Hematopoietic multipotent progenitor cell treated with erythropoietin and hydrocortisone succinate and interleukin-3 and kit ligand, for 4 days (in vitro differentiated cells): Measurements from ENCODE around the gene CYB561D1.
"Not testable (repeated sequence)": the region's sequence is repeated elsewhere in the genome, so short reads cannot be mapped to it uniquely, and the experiment has no call there.

Source experiments
- DNase-seq: peaks from one replicate; pipeline ENCODE4 v3.0.0-alpha.2; 2015

CYB561D1 gene, protein sequence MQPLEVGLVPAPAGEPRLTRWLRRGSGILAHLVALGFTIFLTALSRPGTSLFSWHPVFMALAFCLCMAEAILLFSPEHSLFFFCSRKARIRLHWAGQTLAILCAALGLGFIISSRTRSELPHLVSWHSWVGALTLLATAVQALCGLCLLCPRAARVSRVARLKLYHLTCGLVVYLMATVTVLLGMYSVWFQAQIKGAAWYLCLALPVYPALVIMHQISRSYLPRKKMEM

GRCh38 chr1:109493805-109494539, at the start of gene CYB561D1:
CYB561D1 (plus strand) TSS chr1:109494094; CDS start chr1:109494140, 46 bp downstream.
- peak; percentile 94 for DNase-seq

- DNase-seq: no peak
Measured at GRCh38 chr1:109444346-109444745, 49.5 kb upstream of the CYB561D1 start.

DNA sequence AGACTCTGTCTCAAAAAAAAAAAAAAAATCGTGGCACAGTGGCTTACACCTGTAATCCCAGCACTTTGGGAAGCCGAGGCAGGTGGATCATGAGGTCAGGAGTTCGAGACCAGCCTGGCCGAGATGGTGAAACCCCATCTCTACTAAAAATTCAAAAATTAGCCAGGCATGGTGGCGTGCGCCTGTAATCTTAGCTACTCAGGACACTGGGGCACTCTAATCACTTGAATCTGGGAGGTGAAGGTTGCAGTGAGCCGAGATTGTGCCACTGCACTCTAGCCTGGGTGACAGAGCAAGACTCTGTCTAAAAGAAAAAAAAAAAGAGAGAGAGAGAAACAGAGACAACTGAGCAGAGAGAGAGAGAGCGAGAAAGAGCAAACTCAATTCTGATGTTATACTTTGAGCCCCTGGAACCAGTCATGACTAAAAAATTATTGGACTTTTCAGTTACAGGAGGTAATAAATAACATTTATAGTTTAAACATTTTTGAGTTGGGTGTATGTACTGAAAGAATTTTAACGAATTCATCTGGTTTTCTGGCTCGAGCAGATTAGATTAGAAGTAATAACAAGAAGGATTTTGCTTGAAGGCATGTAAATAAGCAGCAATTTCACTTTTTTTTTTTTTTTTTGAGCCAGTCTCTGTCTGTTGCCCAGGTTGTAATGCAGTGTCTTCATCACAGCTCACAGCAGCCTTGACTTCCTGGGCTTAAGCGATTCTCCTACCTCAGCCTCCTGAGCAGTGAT, 47.8 kb upstream of the CYB561D1 start:
- not testable (repeated sequence) for DNase-seq

DNA sequence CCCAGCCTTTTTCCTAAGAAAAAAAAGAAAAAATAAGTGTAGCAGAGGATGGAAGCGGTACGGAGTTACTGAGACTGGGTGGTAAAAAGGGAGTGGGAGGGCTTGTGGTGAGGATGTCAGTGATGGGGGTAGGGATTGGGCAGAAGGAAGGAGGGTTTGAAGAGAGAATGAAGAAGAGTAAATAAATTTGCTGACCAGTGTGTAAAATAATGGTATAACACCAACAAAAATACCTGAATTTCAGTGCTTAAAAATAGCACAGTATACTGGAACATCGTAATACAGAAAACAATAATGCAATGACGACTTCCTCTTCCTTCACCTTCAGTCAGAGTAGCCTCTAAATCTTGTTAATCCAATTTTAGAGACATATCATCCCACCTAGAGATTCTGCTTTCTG, 46.4 kb upstream of the CYB561D1 start:
- no peak for DNase-seq

DNA sequence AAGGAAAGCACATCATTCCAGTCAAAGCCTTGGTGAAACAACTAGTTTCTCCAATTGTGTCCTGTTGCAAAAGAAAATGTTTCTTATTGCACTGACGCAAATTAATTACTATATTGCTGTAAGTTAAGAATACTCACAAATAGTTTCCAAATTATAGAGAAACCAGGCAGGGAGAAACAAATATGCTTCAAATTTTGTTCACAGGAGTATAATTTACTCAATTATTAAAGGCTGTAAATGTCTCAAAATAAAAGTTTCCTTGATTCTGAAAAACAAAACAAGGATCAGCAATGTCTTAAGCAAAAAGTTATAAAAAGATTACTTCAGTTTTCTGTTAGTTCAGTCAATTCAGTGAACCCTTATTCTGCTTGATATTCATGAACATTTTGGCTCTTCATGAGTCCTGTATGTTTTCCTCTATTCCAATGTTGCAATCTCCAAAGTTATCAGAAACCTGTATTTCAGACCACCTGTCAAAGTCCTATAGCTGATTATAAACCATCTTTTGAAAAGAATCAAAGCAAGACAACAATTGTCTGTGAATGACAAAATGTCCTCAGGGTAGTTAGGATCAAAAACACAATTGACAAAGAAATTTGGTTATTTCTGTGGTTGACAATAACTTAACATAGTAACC, 39.3 kb upstream of the CYB561D1 start:
- no peak for DNase-seq

DNA sequence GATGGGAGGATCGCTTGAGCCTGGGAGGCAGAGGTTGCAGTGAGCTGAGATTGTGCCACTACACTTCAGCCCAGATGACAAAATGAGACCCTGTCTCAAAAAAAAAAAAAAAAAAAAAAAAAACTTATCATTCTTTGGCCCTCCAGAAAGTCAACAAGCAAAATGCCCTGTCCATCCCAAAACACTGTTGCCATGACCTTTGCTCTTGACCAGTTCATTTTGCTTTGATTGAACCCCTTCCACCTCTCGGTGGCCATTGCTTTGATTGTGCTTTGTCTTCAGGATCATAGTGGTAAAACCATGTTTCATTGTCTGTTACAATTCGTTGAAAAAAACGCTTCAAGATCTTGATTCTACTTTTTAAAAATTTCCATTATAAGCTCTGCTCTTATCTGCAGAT, 36.1 kb upstream of the CYB561D1 start:
- DNase-seq: no peak

GRCh38 chr1:109466125-109466451, 27.8 kb upstream of the CYB561D1 start:
- no peak for DNase-seq

DNA sequence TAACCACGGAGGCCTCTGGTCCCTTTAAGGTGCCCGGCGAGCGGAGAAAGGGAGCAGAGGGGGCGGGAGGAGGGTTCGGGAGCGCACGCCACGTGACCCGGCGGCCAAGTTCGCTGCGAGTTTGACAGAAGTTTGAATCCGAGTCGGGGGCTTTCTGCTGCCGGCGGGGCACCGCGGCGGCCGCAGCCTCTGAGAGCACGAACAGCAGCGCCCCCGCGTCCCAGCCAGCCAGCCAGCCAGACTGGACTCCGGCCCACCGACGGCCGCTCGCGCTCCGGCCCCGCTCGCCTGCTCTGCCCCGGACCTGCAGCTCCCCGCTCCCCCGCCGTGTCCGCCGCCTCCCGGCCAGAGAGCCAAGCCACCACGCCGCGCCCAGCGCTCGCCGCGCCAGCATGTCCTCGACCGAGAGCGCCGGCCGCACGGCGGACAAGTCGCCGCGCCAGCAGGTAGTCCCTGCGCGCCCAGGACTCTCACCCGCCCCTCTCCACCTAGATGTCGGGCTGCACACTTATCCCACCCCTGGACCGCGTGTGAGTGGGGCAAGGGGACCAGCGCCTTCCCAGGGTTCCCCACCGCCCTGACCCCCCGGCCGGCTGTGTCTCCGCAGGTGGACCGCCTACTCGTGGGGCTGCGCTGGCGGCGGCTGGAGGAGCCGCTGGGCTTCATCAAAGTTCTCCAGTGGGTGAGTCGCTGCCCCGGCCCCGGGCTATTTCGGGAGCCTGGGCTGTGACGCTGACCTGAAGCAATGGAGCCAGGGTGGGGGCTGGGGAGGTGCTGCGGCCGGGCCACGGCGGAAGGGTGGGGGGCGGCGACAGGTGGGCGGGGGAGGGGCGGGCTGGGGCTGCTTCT, 27.2 kb upstream of the CYB561D1 start, which contains the start of gene SYPL2:
Gene SYPL2 (plus strand): TSS at position 95 of the 849 bp plus-strand sequence. CDS start 298 bp downstream, at position 393.
- peak; percentile 31 for DNase-seq

DNA sequence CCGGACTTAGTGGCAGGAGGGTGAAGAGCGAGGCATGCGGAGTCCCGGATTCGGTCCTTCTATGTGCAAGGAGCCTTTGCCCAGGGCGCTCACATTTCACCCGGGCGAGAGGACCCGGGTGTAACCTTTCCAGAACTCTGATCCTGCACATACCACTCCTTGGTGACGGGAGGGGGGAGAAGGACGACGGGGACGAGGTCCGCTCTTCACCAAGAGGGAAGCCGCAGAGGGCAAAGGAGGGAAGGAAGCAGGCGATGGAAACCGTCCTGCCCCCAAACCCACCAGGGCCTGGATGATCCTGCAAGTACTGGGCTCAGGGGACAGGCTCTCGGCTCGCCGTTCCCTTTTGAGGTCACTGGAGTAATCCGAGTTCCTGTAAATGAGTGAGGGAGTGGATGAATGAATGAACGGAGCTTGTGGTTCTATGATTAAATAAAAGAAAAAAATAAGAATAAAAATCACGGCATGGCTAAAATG, 26.6 kb upstream of the CYB561D1 start:
- no peak for DNase-seq

- no peak for DNase-seq
Measured at GRCh38 chr1:109468061-109468460, 25.8 kb upstream of the CYB561D1 start.

GRCh38 chr1:109468903-109469302, 25.0 kb upstream of the CYB561D1 start:
- no peak for DNase-seq

- DNase-seq: no peak
Measured at GRCh38 chr1:109470245-109470644, 23.6 kb upstream of the CYB561D1 start.

DNA sequence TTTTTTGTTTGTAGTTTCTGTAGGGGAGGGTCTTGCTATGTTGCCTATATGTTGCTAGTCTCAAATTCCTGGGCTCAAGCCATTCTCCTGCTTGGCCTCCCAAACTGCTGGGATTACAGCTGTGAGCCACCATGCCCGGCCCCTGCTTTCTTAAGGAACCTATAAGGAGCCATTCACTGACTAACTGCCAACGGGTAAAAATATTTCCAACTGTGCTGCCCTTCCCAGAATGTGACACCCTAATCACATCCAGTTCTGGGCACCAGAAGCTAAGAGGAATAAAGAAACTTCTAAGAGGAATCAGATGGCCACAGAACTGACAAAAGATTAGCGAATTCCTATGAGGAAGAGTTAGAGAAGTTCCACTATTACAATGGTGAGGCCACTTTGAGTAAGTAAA, 21.1 kb upstream of the CYB561D1 start:
- DNase-seq: no peak

DNA sequence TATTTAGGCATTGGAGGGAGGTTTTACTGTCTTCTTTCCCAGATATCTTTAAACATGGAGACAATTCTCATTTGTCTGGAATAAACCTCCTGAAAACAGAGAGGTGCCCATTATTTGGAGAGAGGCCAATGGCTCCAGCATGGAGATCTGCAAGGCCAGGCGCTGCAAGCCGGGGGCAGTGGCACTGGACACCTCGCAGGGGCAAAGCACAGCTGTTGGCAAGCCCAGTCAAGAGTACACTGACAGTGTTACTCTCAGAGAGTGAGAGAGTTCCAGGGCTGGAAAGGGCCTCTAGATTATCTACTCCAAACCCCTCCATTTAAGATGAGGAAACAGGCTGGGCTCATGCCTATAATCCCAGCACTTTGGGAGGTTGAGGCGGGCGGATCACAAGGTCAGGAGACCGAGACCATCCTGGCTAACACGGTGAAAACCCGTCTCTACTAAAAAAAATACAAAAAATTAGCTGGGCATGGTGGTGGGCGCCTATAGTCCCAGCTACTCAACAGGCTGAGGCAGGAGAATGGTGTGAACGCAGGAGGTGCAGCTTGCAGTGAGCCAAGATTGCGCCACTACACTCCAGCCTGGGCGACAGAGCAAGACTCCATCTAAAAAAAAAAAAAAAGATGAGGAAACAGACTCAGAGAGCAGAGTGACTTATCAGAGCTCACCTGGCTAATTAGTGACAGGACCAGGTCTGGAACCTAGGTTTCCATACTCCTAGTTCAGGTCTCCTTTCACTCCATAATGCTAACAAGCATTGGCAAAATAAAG, 20.4 kb upstream of the CYB561D1 start:
- not testable (repeated sequence) for DNase-seq

DNA sequence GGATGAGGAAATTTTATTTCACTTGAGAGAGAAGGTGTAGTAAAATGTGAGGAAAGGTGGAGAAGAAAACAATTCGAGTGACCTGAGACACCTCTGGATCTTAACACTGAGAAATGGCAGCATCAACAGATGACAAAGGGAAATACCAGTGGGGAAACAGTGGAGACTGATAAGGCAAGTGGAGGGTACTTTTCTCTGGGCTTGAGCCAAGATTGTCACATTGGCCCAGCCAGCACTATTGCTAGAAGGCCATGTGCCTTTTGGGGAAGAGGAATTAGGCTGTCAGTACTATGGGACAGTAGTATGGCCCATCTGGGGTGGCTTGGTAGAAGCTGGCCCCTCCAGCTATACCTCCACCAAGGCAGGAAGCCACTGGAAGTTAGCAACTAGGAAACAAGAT, 19.2 kb upstream of the CYB561D1 start:
- DNase-seq: peak; percentile 70

DNA sequence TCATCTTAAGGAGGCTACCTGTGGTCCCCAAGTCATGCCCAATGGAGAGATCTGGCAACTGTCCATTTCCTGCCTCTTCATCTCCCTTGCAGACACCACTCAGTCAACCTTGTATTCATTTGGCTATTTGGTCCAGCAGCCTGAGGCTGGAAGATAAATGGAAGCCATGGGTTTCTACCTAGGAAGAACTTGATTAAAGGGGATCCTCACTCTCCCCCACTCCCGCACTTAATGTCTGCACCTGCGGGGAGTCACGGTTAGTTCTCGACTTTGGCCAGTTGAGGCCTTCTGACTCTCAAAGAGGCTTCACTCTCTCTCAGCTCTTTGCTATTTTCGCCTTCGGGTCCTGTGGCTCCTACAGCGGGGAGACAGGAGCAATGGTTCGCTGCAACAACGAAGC, 18.6 kb upstream of the CYB561D1 start:
- no peak for DNase-seq

DNA sequence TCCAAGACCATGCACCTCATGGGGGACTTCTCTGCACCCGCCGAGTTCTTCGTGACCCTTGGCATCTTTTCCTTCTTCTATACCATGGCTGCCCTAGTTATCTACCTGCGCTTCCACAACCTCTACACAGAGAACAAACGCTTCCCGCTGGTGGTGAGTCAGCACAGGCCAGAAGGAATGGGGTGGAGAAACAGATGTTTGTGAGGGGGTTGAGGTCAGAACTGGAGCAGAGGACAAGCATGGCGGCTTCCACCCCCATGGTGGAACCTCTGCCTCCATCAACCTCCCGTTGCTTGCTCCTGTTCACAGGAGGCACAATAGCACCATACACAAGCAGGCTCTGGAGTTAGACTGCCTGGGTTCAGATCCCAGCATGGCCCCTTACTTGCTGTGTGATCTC, 17.1 kb upstream of the CYB561D1 start:
- no peak for DNase-seq

DNA sequence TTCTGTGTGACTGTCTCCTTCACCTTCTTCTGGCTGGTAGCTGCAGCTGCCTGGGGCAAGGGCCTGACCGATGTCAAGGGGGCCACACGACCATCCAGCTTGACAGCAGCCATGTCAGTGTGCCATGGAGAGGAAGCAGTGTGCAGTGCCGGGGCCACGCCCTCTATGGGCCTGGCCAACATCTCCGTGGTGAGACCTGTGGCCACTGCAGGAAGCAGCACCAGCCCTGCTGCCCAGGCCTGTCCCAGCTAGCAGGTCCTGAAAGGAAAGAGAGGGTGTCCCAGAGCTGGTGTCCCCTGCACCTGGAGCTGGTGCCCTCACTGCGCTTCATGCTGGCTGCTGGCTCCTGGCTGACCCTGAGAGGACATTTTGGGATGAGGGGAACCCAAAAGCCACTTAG, 16.1 kb upstream of the CYB561D1 start:
- peak; percentile 61 for DNase-seq

GRCh38 chr1:109478806-109479205, 15.1 kb upstream of the CYB561D1 start:
- DNase-seq: peak; percentile 41

DNA sequence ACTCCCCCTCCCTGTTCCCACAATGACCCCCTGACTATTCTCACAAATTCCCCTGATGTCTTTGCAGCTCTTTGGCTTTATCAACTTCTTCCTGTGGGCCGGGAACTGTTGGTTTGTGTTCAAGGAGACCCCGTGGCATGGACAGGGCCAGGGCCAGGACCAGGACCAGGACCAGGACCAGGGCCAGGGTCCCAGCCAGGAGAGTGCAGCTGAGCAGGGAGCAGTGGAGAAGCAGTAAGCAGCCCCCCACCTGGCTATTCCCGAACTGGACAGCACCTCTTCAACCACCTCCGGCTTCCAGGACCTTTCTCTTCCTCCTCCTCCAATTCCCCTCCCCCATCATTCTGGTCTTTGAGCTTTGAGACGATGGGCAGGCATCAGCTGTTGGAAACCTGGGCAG, 14.6 kb upstream of the CYB561D1 start:
- no peak for DNase-seq

- DNase-seq: no peak
Measured at GRCh38 chr1:109479901-109480300, 14.0 kb upstream of the CYB561D1 start.
